ENCODE measurements around the gene COPS9.

DNA sequence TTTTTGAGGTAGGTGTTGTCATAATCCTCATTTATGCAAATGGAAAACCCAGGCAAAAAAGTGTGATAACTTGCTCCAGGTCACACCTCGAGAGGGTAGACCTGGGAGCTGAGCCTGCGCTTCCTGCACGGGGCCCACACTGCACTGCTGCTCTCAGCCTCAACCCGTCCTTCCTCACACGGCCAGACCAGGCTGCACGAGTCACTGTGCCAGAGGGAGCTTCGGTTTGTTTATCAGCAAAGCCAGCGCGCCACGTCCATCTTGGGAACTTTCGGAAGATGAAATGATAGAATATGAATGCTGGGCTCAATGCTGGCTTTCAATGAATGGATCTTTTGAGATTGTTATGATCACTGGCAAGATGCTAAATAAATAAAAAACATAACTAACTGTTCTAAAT is 14.4 kb downstream of the COPS9 start:
- TF ChIP-seq CTCF (IDR thresholded peaks at IDR 0.05) (no peak), POLR2AphosphoS5 (IDR thresholded peaks at IDR 0.05) (no peak)
